Activated CD4-positive, CD25-positive, alpha-beta regulatory T cell treated with anti-CD3 and anti-CD28 coated beads, Interleukin-2, amount 50 U/mL, for 72 hours (primary cell): ENCODE data around the gene PABPC3.

Source experiments
- DNase-seq: peaks from one replicate; pipeline ENCODE4 v3.0.0; 2021

PABPC3 gene

DNA sequence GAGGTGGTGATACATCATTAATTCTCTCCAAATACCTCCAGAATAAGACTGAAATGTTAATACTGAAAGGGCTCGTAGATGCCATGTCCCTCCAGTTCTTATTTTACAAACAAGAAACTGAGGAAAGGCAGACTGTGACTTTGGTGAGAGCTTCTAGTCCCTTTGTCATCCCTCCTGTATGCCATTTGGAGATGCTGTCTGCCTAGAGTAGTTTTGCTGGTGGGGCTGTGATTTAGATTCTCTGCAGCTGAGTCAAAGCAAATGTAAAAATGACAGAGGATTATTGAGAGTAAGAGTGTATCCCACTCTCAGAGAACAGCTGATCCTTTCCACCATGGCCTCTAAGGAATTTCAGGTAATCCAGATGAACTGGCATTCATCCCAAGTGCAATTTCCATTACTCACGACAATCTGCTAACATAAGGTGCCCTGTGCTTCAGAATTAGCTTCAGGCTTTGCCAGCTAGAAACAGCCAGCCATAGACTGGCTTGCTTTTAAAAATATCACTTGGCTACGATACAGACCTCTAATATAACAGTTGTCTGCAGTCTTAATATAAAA is 16.8 kb downstream of the PABPC3 start:
- no peak for DNase-seq

DNA sequence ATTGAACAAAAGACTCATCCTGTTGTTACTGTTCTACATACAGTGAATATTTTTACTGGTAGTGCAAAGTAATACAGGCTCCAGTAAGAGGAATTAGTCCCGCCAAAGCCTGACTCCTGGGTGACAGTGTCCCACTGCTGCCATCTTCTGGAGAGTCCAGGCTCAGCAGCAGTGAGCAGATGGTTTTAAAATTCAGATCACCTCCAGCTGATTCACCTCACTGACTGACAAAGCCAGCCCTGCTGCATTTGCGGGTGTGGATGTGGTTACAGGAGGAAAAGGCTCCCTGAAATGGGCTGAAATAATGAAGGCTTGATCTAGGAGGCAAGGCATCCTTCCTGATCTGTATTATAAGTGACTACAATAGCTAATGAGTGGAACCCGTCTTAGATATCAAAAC is 18.3 kb downstream of the PABPC3 start:
- peak; percentile 52 for DNase-seq

DNA sequence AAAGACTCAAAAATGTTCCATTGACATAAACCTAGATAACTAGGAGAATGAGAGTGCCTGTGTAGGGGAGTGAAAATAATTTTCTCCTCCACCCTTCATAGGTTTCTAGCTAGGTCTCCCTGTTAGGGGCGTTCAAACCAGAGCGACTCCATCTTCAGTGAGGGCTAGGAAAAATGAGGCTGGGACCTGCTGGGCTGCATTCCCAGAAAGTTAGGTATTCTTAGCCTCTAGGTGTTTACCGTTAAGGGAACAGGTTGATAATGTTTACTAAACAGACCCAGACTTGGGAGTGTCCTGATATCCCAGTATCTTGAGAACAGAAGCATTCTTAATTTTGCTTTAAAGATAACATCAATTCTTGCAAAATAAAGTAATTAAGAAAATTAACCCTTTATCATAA is 20.1 kb downstream of the PABPC3 start:
- no peak for DNase-seq

GRCh38 chr13:25117312-25117711 is 21.4 kb downstream of the PABPC3 start:
- no peak for DNase-seq

- no peak for DNase-seq
These were observed 22.5 kb downstream of the PABPC3 start for GRCh38 chr13:25118378-25118905.

GRCh38 chr13:25130944-25131343 is 35.0 kb downstream of the PABPC3 start:
- no peak for DNase-seq

DNA sequence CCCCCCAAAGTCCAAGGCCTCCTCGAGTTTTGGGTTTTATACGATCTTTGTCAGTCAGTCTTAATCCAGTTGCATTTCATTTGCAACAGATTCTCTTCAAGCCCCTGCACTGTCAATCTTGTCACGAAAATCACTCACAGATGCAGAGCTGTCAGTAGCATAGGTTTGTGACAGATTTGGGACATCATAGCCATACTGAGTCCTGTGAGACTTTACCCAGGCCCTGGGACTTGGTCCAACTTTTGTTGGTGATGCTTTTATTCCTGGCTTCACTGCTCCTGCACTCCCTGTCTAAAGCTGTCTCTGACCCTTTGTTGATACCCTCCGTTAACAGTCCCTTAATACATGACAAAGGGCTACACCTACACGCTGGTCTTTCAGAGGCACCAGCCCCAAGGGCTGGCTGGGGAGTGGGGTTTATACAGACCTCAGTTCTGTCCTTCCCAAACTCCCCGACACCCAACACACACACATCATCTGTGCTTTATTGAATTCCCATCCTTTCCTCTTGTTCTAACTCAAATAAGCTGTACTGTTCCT is 36.0 kb downstream of the PABPC3 start:
- DNase-seq, result no peak

DNA sequence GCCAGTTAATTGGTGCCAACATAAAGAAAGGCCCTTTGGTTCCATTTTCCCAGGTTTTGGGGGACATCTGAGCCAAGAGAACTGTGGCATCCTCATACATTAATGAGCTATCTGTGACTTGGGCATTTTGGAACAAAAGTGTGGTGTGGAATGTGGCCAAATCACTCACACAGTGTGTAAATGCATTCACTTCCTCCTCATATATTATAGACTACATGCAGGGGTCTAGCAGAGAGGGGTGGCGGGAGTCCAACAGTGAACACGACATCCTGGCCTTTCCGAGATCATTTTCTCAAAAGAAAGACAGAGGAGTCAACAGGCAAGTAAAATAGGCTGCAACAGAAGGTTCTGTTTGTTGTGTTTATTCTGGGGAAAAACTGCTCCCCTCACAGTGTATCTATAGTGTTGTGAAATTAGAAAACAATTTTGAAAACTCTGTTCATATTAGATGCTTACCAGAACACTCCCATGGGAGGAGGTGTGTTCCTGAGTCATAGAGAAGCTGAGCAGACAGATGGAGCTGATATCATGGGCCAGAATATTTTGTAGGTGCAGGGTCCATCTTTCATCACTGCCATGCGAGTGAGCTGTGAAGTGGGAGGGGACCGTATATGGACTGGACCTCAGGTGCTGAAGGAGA is 36.9 kb downstream of the PABPC3 start:
- no peak for DNase-seq

DNA sequence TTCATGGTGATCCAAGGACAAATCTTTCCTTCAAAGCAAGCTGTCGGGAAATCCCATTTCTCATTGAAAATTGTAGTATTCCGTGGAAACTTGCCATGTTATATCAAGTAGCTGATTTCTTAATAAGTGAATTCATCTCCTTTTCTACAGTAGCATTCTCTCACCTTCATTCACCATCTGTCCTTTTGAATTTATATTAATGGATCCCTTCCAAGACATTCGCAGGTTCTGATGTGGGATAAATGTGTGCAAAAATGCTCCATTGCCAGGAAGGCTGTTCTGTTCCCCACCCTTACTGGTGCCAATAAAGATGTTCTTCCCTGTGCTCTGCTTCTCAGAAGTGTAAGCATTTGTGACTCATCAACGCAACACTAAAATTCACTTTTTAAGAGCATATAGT is 40.0 kb downstream of the PABPC3 start:
- no peak for DNase-seq

DNA sequence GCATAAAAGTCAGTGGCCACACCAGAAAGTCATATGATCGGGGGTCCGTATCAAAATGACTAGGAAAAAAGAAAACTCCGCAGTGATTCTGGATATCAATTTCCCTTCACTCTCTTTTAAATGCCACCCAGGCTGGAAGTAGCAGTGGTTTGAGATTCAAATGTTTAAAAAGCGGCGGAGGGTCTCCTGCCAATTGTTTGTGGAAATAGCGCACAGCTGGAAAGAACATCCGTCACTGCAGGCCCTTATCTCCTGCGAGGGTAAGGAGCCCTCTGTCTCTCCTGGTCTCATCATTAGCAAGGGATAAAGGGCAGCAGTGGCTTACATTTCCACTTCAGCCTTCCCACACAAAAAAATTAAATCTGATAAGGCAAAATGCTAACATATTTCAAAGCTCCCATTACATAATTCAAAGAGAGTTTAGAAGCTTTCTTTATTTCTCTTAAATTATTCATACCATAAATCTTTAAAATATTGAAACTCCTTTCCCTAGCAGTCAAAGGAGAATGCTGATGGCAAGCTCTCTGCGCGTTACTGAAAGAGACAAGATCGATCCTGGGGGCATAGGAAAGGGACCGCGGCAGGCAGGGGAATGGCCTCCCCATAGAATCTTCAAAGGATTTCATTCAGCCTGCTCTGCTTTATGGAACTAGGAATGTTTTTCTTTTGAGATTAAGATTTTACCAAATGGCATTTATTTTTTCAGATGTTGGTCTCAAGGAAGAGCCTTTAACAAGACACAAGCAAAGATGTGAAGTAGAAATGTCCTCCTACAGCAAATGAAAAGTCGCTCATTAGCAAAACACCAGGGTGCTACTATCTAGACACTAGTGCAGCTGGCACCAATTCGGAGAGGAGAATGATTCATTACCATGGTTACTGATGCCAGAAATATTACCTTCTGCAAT is 41.2 kb downstream of the PABPC3 start:
- no peak for DNase-seq

GRCh38 chr13:25137788-25138115 is 41.8 kb downstream of the PABPC3 start:
- DNase-seq, result no peak

DNA sequence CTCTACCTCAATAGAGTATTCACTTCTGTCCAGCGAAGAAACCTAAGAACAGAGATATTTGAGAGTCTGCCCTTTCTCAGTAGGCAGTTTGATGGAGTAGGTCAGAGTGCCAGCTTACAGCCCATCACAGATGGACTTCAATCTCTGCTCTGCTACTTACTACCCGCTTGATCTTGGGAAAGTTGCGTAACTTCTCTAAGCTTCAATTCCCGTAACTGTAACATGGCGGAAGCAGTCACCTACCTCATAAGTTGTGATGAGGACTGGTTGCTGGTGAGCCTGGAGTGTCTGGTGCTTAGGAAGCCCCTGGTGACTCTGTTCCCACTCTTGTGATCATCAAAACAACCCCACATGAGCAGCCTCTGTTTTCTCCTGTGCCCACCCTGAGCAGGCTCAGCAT is 45.1 kb downstream of the PABPC3 start:
- no peak for DNase-seq

DNA sequence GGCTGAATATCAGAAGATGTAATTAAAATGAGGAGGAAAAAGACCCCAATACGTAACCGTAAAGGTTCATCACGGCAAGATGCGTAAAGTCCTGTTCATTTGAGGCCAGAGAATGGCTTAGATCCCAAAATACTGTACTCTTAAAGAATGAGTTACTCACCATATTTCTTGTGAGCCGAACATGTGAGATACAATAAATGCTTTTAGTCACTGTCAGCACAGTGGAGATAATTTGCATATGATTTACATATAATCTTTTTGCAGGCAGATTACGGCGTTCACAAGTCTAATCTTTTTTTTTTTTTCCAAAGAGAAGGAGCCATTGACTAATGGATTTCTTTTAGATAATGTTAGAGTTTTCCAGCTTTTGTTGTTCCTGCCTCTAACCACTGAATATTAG is 47.8 kb downstream of the PABPC3 start:
- DNase-seq, result no peak

DNA sequence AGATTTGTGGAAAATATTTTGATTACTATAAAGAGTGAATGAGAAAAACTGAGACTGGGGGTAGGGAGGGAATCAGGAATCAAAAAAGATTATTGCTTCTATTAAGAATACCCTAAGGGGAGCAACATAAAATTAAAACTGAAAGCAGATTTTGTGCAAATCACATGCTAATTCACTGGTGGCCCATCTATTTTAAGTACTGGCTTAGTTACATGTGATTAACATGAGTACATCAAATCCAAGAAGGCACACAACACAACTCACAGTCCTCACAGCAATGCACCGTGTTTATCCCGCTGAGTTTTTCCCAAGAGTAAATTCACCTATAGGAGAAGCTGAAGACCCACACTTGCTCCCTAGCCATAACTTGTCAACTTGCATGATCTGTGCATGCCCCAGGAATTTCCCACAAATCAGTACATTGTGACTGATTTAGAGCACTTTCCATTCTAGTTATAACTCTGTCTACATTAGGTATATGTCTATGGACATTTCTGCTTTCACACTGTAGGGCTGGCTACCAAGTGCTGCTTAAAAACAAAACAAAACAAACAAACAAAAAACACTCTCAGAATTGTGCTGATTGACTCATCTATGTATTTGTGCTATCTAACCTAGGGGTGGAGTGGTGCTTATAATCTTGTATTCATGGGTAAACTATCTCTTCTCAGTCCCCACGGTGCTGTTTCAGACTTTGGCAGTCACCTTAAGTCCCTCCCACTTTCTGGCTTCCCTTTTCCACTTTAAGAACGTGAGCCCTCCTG is 51.9 kb downstream of the PABPC3 start:
- no peak for DNase-seq

- no peak for DNase-seq
These were observed 52.5 kb downstream of the PABPC3 start for GRCh38 chr13:25148402-25148771.
